HG02852 (cell line): ENCODE measurements around the gene ZNF653.
A peak's percentile ranks its signal among the peaks of the same experiment; 100 is the strongest.

Source experiments
- ATAC-seq: cut with Tn5 transposase; IDR thresholded peaks from one replicate; pipeline ENCODE4 v1.9.1; 2021; ENCODE audit warnings: mild to moderate bottlenecking, moderate library complexity; ENCODE audit not compliant: unreplicated experiment

Gene ZNF653

DNA sequence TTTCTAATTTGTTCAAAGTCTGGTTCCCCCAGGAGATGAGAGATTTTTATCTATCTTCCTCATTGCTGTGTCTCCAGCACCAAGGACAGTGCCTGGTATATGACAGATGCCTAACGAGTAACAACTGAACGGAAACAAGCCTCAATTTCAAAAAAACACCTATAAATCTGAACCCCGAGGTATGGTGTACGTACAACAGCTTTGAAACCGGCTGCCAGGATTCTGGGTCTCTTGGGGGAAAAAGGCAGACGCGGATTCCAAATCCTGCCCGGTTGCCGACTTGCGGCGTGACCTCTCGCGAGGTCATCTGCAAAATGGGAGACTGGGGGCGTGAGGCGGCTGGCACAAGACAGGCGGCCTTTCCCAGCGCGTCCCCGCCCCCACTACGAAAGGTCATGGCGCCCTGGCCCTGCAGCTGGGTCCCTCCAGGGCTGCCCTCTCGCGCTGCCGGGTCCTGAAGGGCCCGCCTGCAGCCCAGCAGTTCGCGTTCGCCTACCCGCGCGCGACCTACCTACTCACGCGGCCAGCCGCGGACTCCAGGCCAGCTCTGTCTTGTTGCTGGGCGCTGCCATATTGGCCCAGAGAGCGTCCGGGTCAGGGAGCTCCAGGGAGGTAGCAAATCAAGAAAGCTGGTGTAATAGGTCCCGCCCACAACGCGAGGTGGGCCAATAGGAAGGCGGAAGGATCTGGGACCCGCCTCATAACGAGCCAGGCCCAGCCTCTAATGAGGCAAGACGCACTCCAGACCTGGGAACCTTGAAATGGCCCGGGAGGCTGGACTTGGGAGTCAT lies 23.1 kb upstream of the ZNF653 start, which contains the start of gene ECSIT:
ECSIT (minus strand) TSS at position 584 of the 791 bp plus-strand sequence. CDS start 9,964 bp downstream, outside the sequence.
- peak; percentile 96 for ATAC-seq

GRCh38 chr19:11519138-11519537 lies 13.5 kb upstream of the ZNF653 start:
- ATAC-seq = no peak

- no peak for ATAC-seq
Observed at GRCh38 chr19:11513946-11514345, 8.3 kb upstream of the ZNF653 start.

DNA sequence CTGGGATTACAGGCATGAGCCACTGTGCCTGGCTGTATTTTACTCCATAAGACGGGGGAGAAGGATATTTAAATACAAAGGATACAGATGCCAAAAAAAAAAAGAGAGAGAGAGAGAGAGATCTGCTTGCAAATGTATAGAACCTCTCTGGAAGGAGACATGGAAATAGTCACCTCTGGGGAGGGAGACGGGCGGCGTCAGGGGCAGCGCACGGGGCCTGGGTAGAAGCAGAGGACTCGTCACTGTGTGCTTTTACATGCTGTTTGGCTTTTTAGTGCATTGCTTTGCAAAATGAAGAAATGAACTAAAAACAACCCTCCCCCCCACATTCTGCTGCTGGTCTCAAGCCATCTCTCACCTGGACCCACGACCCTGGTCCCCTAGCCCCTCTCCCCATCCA lies 4.8 kb upstream of the ZNF653 start:
- no peak for ATAC-seq

- ATAC-seq = no peak
Observed at GRCh38 chr19:11507370-11508078, 1.9 kb upstream of the ZNF653 start.

DNA sequence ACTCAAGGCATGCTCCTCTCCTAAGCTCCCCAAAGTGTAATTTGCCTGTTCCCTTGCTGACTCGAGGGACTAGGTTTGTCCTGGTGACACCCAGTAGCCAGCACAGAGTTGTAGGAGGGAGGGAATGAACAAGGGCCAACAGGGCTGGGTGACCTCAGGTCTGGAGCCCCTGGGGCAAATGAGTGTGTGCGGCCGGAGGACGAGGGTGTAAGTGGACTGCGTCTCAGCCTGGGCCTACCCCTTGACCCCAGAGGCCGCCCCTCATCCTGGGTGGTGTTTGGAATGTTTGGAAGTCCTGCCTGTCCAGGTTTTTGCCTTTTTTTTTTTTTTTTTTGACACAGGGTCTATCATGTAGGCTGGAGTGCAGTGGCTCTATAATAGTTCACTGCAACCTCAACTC lies 1.3 kb upstream of the ZNF653 start:
- ATAC-seq = no peak

- peak; percentile 20 for ATAC-seq
Observed at GRCh38 chr19:11506101-11506555, 489 bp upstream of the ZNF653 start.

- ATAC-seq = peak; percentile 87
Observed at GRCh38 chr19:11505032-11505503, 571 bp downstream of the ZNF653 start.

DNA sequence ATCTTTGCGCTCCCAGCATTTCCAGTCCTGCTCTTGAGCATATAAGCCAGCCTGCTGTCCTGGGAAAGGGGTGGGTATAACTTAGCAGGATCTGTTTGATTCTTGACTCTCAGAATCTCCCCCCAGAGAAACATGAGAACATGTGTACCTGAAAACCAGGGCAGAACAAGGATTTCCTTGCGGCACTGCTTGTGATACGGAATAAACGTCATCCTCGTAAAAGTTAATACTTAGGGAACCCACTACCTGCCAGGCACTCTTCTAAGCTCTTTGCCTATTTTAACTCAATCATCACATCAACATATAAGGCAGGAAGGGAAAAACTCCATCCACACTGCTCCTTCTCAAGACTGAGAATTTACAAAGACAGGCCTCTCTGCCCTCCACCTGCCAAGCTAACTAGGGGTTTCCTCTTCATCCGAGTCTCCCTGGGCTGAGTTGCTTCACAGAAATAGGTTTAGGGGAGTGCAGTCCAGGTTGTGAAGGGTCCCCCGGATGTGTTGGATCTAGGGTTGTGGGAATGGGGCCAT lies 1.1 kb downstream of the ZNF653 start:
- no peak for ATAC-seq

GRCh38 chr19:11499890-11500420 lies 5.7 kb downstream of the ZNF653 start:
- no peak for ATAC-seq

- ATAC-seq = no peak
Observed at GRCh38 chr19:11499220-11499726, 6.4 kb downstream of the ZNF653 start.

- ATAC-seq = no peak
Observed at GRCh38 chr19:11496391-11497163, 9.1 kb downstream of the ZNF653 start.

DNA sequence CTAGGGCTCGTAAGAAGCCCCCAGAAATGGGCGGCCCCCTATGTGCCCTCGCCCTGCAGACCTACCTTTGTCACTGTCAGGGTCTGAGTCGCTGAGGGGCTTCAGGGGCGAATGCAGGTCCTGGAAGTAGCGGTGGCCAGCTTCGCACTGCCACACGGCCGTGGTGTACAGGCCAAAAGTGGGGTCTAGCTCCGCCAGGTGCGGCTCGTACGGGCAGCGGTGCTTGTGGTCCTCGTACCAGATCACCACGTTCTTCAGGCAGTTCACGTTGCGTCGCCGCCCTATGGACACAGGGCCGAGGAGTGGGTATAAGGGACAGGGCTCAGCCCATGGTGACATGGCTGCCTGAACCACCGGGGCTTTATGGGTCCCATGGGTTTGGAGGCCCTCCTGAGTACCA lies 9.8 kb downstream of the ZNF653 start:
- no peak for ATAC-seq

- ATAC-seq = no peak
Observed at GRCh38 chr19:11495481-11495880, 10.2 kb downstream of the ZNF653 start.

DNA sequence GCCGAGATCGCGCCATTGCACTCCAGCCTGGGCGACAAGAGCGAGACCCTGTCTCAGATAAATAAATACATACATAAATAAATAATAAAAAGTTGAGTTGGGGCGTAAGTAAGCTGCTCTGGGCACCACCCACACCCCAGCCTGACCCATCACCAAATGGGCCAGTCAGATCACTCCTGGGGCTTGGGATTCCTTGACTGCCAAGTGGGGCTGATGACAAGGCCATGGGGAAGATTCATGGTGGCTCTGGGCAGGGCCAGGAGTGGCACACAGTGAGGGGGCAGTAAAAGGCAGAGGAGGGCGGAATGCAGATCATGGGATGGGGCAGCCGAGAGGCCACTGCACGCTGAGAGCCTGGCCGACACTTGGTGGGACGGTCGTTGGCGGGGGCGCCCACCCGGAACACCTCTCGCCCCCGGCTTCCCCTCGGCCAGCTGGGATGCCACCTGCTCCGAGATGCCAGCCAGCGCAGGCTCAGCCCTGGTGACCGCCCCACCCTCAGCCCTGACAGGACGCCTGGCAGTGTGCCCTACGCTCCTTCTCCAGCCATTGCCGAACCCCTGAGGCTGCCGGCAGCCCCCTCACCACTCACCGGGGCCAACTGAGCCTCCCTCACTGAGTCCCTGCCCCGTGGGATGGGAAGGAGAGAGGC lies 10.9 kb downstream of the ZNF653 start:
- ATAC-seq = no peak

GRCh38 chr19:11489378-11489777 lies 16.3 kb downstream of the ZNF653 start:
- no peak for ATAC-seq

GRCh38 chr19:11486661-11487503 lies 18.8 kb downstream of the ZNF653 start:
- ATAC-seq = no peak

DNA sequence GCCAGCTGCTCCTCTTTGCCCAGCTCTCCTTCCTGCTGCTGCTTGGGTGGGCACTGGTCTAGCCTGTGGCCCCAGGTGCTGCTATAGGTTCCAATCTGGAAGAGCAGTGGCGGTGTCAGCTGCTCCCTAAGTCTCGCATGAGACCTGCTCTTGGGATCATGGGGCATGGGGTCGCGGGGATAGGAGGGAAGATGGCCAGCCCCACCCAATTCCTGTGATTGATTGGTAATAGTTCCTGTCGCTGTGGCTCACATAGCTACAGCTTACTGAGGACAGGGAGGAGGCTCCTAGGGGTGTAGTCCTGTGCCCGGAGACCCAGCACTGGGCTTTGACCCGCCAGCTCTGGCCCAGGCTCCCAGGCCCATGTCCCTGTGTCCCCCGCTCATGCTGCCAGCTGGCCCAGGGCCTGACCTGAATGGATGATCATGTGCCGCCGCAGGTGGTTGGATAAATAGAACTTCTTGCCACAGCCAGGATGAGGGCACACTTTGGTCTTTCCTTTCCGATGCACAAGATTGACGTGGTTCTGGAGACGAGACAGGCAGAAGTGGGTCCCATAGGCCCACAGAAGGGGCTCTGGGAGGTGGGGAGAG lies 20.3 kb downstream of the ZNF653 start:
- no peak for ATAC-seq
